LNCaP clone FGC (cell line): ENCODE data around the gene NIPAL4.

Experiments used
- DNase-seq: peaks from one replicate; pipeline ENCODE4 v3.0.0-alpha.2; 2011; ENCODE audit warnings: low read depth
- H3K4me3 ChIP-seq: 2 replicates; pipeline ENCODE4 v1.5.1; 2011; ENCODE audit warnings: mild to moderate bottlenecking, low read depth, low read length, control low read depth
- TF ChIP-seq, protein P1 (sequence below): IDR thresholded peaks from 2 replicates; pipeline ENCODE4 v1.5.1; 2012; ENCODE audit warnings: mild to moderate bottlenecking; ENCODE audit not compliant: control insufficient read depth, insufficient read depth; ENCODE audit errors: extremely low read depth

The NIPAL4 gene

DNA sequence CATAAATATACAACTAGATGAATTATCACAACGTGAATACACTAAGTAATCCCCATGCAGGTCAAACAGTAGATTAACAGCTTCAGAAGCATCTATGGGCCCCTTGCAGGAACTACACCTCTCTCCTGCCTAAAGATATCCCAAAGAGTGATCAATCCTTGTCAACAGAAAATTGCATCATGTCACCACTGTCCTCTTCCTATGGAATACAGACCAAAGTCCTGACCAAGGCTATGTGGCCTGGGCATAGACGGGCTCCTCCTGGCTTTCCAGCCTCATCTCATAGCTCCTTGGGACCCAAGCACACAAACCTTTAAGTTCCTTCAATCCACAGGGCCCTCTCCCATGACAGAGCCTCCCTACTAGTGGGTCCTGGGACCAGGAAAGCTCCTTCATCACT lies 25.3 kb downstream of the NIPAL4 start:
- DNase-seq = no peak
- no peak overlapping the region for H3K4me3 ChIP-seq
- TF ChIP-seq, protein P1, sequence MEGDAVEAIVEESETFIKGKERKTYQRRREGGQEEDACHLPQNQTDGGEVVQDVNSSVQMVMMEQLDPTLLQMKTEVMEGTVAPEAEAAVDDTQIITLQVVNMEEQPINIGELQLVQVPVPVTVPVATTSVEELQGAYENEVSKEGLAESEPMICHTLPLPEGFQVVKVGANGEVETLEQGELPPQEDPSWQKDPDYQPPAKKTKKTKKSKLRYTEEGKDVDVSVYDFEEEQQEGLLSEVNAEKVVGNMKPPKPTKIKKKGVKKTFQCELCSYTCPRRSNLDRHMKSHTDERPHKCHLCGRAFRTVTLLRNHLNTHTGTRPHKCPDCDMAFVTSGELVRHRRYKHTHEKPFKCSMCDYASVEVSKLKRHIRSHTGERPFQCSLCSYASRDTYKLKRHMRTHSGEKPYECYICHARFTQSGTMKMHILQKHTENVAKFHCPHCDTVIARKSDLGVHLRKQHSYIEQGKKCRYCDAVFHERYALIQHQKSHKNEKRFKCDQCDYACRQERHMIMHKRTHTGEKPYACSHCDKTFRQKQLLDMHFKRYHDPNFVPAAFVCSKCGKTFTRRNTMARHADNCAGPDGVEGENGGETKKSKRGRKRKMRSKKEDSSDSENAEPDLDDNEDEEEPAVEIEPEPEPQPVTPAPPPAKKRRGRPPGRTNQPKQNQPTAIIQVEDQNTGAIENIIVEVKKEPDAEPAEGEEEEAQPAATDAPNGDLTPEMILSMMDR = no peak

DNA sequence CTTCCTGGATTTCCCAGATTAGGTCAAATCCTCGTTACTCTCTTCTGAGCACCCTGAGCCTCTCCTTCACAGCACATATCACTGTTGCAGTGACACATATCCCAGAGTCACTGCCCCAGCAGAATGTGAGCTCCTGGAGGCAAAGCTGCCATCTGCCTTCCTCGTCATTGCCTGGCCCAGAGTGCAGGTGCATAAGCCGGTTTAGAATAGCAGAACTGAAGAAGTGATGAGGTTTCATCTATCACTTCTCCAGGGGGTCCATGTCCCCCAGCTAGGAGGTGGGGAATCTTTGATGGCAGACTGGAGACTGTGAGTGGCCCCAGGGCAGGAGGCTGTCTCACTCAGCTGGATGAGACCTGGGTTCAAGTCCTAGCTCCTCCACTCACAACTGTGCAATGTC lies 25.8 kb downstream of the NIPAL4 start:
- no peak overlapping the region for H3K4me3 ChIP-seq
- no peak for DNase-seq
- TF ChIP-seq, protein P1 = no peak

DNA sequence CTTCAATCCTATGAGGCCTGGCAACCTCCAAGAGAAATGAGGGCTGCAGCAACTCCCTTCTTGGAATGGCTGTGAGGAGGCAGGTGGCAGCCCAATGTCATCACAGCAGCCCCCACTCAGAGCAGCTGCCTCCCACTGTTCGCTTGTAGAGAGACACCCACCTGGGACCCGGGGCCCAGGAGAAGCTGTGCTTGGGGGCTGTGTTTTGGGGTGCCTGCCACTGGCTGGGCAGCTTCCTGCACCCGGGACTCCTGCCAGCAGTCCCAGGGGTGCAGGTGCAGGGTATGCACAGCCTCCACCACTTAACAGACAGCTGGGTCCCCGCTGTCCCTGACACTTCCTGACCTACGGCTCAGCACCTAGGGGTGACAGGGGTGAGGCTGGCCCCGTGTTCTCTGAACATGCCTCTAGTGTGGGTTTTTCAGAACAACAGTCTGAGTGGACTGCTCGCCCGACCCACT lies 26.2 kb downstream of the NIPAL4 start:
- DNase-seq = no peak
- no peak overlapping the region for H3K4me3 ChIP-seq
- TF ChIP-seq, protein P1 = no peak

DNA sequence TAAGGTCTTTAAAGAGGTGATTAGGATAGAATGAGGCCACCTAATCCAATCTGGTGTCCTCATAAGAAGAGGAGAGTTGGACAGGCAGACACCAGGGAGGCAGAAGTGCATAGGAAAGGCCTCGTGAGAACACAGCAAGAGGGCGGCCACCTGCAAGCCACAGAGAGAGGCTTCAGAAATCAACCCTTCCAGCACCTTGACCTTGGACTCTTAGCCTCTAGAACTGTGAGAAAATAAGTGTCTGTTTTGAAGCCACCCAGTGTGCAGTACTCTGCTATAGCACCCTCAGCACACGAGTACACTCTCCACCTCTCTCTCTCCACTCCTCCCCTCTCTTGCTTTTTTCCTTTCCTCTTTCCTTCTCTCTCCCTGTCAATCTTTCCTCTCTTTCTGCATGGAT lies 26.8 kb downstream of the NIPAL4 start:
- TF ChIP-seq, protein P1 = no peak
- DNase-seq = no peak

GRCh38 chr5:157487358-157487757 lies 27.3 kb downstream of the NIPAL4 start:
- no peak for DNase-seq
- TF ChIP-seq, protein P1 = no peak
- H3K4me3 ChIP-seq = no peak overlapping the region

More for the DNA sequence above, 26.8 kb downstream of the NIPAL4 start:
- no peak overlapping the region for H3K4me3 ChIP-seq

DNA sequence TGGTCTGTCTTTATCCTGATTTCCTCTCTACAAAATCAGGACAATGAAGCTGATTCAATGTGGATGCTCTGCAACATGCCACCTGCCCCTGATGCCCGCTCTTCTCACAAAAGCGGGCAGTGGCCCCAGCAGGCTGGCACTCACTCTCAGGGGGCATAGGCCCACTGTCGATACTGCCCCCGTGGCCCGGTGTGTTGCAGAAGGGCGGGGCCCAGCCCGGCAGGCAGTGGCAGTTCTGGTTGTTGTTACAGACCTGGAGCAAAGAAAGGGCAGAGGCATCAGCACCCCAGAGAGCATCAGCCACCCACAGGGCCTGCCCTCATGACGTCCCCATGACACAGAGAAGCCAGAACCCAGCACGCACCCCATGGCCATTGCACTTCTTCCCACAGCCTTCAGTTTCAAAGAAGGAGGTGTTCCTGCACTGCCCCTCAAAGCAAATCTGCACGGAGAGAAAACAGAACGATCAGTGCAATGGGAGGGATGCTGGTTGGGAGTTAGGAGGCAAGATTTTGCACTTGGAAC lies 31.5 kb downstream of the NIPAL4 start:
- DNase-seq = no peak
- H3K4me3 ChIP-seq = no peak overlapping the region
- TF ChIP-seq, protein P1 = no peak

DNA sequence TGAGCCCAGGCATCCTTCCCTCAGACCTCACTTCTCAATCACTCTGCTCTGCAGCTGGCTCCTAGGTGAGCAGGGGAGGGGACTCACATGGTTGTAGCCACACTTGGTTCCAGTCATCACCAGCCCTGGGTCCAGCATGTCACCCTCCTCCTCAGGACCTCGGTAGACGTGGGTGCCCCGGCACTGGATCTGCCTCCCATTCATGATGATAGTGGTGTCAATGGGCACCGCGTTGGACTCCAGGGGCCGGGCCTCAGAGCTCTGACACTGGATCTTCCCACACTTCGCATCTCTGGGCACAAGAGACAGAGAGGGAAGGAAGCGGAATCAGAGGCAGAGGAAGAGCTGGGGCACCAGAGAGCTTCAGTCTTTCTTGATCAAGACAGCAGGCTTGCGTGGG lies 32.9 kb downstream of the NIPAL4 start:
- H3K4me3 ChIP-seq = no peak overlapping the region
- TF ChIP-seq, protein P1 = no peak
- no peak for DNase-seq
